MM.1S (cell line): ENCODE measurements around the gene PLSCR5.

Experiments used
- DNase-seq: peaks from one replicate; pipeline ENCODE4 v3.0.0-alpha.2; 2015
- H2AFZ ChIP-seq: fragments of 300-600 bp; sonication (generic); 2 replicates; pipeline ENCODE4 v1.6.0; 2016; ENCODE audit warnings: antibody characterized with exemption, low read length
- H3F3A ChIP-seq: fragments of 300-600 bp; sonication (generic); 2 replicates; pipeline ENCODE4 v1.6.1; 2016; ENCODE audit warnings: mild to moderate bottlenecking, antibody characterized with exemption, low read length, moderate library complexity, mixed read lengths; ENCODE audit not compliant: insufficient read depth
- H3K27ac ChIP-seq: fragments of 300-600 bp; sonication (generic); 2 replicates; pipeline ENCODE4 v1.5.1; 2016; ENCODE audit warnings: mild to moderate bottlenecking, low read length
- H3K27me3 ChIP-seq: fragments of 300-600 bp; sonication (generic); replicated peaks from 2 replicates; pipeline ENCODE4 v1.6.0; 2016; ENCODE audit warnings: low read length; ENCODE audit not compliant: insufficient read depth
- H3K36me3 ChIP-seq: fragments of 300-600 bp; sonication (generic); replicated peaks from 2 replicates; pipeline ENCODE4 v1.6.1; 2016; ENCODE audit warnings: mild to moderate bottlenecking, low read length, mixed read lengths; ENCODE audit not compliant: insufficient read depth
- H3K4me1 ChIP-seq: fragments of 300-600 bp; sonication (generic); 2 replicates; pipeline ENCODE4 v1.6.1; 2016; ENCODE audit warnings: low read length, mixed read lengths
- H3K4me2 ChIP-seq: fragments of 300-600 bp; sonication (generic); 2 replicates; pipeline ENCODE4 v1.6.0; 2016; ENCODE audit warnings: low read depth, low read length
- H3K4me3 ChIP-seq: fragments of 300-600 bp; sonication (generic); 2 replicates; pipeline ENCODE4 v1.5.1; 2016; ENCODE audit warnings: low read length, mixed read lengths
- H3K79me2 ChIP-seq: fragments of 300-600 bp; sonication (generic); 2 replicates; pipeline ENCODE4 v1.6.1; 2016; ENCODE audit warnings: mixed run types, low read length, mixed read lengths
- H3K9ac ChIP-seq: fragments of 300-600 bp; sonication (generic); 2 replicates; pipeline ENCODE4 v1.6.1; 2016; ENCODE audit warnings: low read length, mixed read lengths
- H3K9me2 ChIP-seq: fragments of 300-600 bp; sonication (generic); replicated peaks from 2 replicates; pipeline ENCODE4 v1.6.1; 2016; ENCODE audit warnings: mild to moderate bottlenecking, low read length, mixed read lengths; ENCODE audit not compliant: insufficient read depth
- H3K9me3 ChIP-seq: fragments of 300-600 bp; sonication (generic); replicated peaks from 2 replicates; pipeline ENCODE4 v1.6.1; 2016; ENCODE audit warnings: mild to moderate bottlenecking, low read length, mixed read lengths; ENCODE audit not compliant: insufficient read depth
- H4K20me1 ChIP-seq: fragments of 300-600 bp; sonication (generic); 2 replicates; pipeline ENCODE4 v1.6.1; 2016; ENCODE audit warnings: mild to moderate bottlenecking, low read length, moderate library complexity, mixed read lengths; ENCODE audit not compliant: insufficient read depth
- CTCF ChIP-seq: fragments of 300-600 bp; sonication (generic); IDR thresholded peaks from 2 replicates; pipeline ENCODE4 v1.5.1; 2016; ENCODE audit warnings: antibody characterized with exemption, low read length, mixed read lengths
- EZH2 ChIP-seq: fragments of 300-600 bp; sonication (generic); optimal IDR thresholded peaks from 2 replicates; pipeline ENCODE3; 2017; ENCODE audit warnings: low read depth, mild to moderate bottlenecking, antibody characterized with exemption, low read length, mixed read lengths
- EZH2phosphoT487 ChIP-seq: fragments of 300-600 bp; sonication (generic); IDR thresholded peaks from 2 replicates; pipeline ENCODE4 v1.6.1; 2018; ENCODE audit warnings: antibody characterized with exemption, low read length

PLSCR5 gene

GRCh38 chr3:146590521-146590920, 14.6 kb downstream of the PLSCR5 start:
- H3K79me2 ChIP-seq, result no peaks in the 10 kb centered on the region
- H4K20me1 ChIP-seq, result no peaks in the 10 kb centered on the region
- no peaks in the 10 kb centered on the region for H3K4me1 ChIP-seq
- TF ChIP-seq CTCF, result no peak
- no peak for TF ChIP-seq EZH2phosphoT487
- no peak for TF ChIP-seq EZH2
- H3K4me2 ChIP-seq, result no peak overlapping the region
- H3K4me3 ChIP-seq, result no peak overlapping the region
- no peak overlapping the region for H3K9ac ChIP-seq
- no peak for DNase-seq
- H3K36me3 ChIP-seq, result no peaks in the 10 kb centered on the region; the same call in 1 of the 2 replicates
- no peaks in the 10 kb centered on the region for H3F3A ChIP-seq
- H3K9me3 ChIP-seq, result no peaks in the 10 kb centered on the region
- no peaks in the 10 kb centered on the region for H3K27me3 ChIP-seq
- no peak overlapping the region for H3K27ac ChIP-seq
- H3K9me2 ChIP-seq, result no peaks in the 10 kb centered on the region
- H2AFZ ChIP-seq, result no peak overlapping the region

GRCh38 chr3:146589899-146590508, 15.1 kb downstream of the PLSCR5 start:
- H3K27ac ChIP-seq, result no peak overlapping the region
- H3K4me3 ChIP-seq, result no peak overlapping the region
- no peaks in the 10 kb centered on the region; the same call in 1 of the 2 replicates for H3K36me3 ChIP-seq
- H3K4me1 ChIP-seq, result no peaks in the 10 kb centered on the region
- no peaks in the 10 kb centered on the region for H3F3A ChIP-seq
- H2AFZ ChIP-seq, result no peak overlapping the region
- no peaks in the 10 kb centered on the region for H3K9me3 ChIP-seq
- TF ChIP-seq CTCF (peak; percentile 53), EZH2 (no peak), EZH2phosphoT487 (no peak)
- no peaks in the 10 kb centered on the region for H4K20me1 ChIP-seq
- DNase-seq, result peak; percentile 53
- H3K4me2 ChIP-seq, result no peak overlapping the region
- H3K27me3 ChIP-seq, result no peaks in the 10 kb centered on the region
- no peak overlapping the region for H3K9ac ChIP-seq
- H3K9me2 ChIP-seq, result no peaks in the 10 kb centered on the region
- no peaks in the 10 kb centered on the region for H3K79me2 ChIP-seq

- no peak for DNase-seq
- H3K4me3 ChIP-seq, result no peak overlapping the region
- no peak overlapping the region for H2AFZ ChIP-seq
- TF ChIP-seq EZH2phosphoT487, result no peak
- TF ChIP-seq CTCF, result no peak
- no peak for TF ChIP-seq EZH2
- no peak overlapping the region for H3K27ac ChIP-seq
- no peaks in the 10 kb centered on the region for H3F3A ChIP-seq
- H3K4me2 ChIP-seq, result no peak overlapping the region
- no peaks in the 10 kb centered on the region for H3K79me2 ChIP-seq
- no peaks in the 10 kb centered on the region; the same call in 1 of the 2 replicates for H3K36me3 ChIP-seq
- no peak overlapping the region for H3K9ac ChIP-seq
- no peaks in the 10 kb centered on the region for H3K9me3 ChIP-seq
- no peaks in the 10 kb centered on the region for H3K4me1 ChIP-seq
- H3K9me2 ChIP-seq, result no peaks in the 10 kb centered on the region
- H3K27me3 ChIP-seq, result no peaks in the 10 kb centered on the region
- H4K20me1 ChIP-seq, result no peaks in the 10 kb centered on the region
Observed at GRCh38 chr3:146585156-146585555, 20.0 kb downstream of the PLSCR5 start.
